NCI-H1092 (cell line): Measurements from ENCODE around the gene LRP2BP.
"Not testable (repeated sequence)": the region's sequence is repeated elsewhere in the genome, so short reads cannot be mapped to it uniquely, and the experiment has no call there.

Experiments used
- DNase-seq: peaks from one replicate; lab custom pipeline; 2025; lab: John Stamatoyannopoulos, UW

The LRP2BP gene

GRCh38 chr4:185325721-185326120 lies 70.0 kb downstream of the LRP2BP start:
- DNase-seq: not testable (repeated sequence)

GRCh38 chr4:185324361-185324760 lies 71.4 kb downstream of the LRP2BP start:
- not testable (repeated sequence) for DNase-seq

GRCh38 chr4:185323606-185324005 lies 72.1 kb downstream of the LRP2BP start:
- DNase-seq: no peak

GRCh38 chr4:185322803-185323202 lies 72.9 kb downstream of the LRP2BP start:
- DNase-seq: no peak

- DNase-seq: no peak
These were observed 77.0 kb downstream of the LRP2BP start for GRCh38 chr4:185318679-185319078.

GRCh38 chr4:185317880-185318279 lies 77.8 kb downstream of the LRP2BP start:
- no peak for DNase-seq

GRCh38 chr4:185317462-185317861 lies 78.3 kb downstream of the LRP2BP start:
- DNase-seq: not testable (repeated sequence)
